NCI-H187 treated with DMSO at 0.1 percent for 48 hours (cell line): Measurements from ENCODE around the gene HLCS.

ENCODE experiments used
- DNase-seq: peaks from one replicate; lab custom pipeline; 2025; lab: John Stamatoyannopoulos, UW

HLCS gene

GRCh38 chr21:36807422-36807928 lies 159.0 kb downstream of the HLCS start:
- DNase-seq = no peak

DNA sequence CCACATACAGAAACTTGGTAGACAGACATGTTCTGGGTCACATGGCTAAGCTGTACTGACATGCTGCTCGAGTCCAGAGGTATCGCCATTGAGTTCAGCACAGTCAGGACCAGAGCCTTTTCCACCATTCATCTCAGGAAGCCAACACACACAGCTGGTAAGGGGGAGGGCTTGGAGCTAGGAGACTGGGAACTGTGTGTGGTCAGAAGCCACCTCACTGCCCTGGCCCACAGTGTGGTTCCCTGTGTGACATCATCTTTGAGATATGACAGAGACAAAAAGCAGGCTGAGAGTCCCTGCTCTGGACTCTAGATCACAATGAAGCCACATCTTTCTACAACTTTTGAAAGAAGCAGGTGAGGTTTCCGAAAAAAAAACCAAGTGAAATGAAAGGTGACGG lies 160.4 kb downstream of the HLCS start:
- no peak for DNase-seq

DNA sequence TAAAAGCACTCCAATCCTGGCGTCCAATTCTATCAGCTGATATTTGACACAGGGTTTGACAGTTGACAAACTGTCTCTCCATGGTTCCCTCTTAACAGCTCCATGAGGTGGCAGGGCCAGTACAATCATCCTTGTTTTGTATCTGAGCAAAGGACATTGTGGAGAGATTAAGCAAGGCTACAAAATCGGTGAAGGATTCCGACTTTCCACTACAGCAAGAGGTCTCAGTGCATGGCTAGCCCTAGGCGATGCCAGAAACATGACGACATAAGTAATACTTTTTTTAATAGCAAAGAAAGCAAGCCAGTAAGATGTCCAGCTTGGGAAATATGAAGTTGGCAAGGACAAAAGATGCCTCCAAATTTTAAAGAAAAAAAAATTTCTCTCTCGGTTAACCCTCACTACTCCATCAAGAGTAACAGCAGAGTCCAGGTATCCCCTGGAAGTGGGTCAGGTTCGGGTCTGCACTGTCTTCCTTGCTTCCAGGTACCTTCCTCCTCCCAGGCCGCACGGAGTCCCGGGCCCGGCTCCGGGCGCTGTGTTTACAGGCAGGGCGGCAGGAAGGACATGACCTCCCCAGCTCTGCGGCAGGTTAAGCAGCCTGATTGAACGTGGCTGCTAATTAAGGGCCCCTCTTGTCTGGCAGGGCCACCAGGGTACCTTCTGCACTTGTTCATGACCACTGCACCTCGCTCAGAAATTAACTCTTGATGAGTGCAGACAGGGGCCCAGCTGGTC lies 161.4 kb downstream of the HLCS start:
- DNase-seq = no peak

GRCh38 chr21:36803816-36804439 lies 162.5 kb downstream of the HLCS start:
- DNase-seq = no peak

DNA sequence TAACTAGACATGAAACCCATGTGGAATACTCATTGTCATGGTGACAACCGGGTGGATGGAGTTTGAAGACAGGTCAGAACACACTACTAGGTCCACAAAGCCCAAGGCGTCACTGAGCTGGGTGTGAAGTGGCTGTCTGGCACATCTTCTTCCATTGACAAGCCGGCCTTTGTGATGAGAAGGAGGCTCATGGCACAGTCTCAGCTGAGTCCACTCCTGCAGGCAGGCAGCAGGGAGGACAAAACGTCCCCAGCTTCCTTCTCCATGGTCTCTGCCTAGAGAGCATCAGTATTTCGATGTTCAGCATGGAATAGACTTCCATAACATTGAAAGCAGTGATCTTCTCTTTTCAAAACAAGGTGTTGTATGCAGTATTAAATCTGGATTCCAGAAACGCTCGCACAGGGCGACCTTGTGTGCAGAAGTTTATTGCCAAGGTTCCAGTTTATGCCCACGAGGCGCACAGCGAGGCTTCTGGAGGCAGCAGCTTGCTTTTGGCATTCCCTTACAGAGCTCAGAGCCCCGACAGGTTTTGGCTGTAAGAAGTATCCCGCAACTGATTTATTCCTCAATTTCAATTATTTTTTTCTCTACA lies 163.3 kb downstream of the HLCS start:
- DNase-seq = no peak

- DNase-seq = no peak
Observed at GRCh38 chr21:36800734-36801133, 165.7 kb downstream of the HLCS start.

GRCh38 chr21:36799869-36800268 lies 166.6 kb downstream of the HLCS start:
- no peak for DNase-seq

DNA sequence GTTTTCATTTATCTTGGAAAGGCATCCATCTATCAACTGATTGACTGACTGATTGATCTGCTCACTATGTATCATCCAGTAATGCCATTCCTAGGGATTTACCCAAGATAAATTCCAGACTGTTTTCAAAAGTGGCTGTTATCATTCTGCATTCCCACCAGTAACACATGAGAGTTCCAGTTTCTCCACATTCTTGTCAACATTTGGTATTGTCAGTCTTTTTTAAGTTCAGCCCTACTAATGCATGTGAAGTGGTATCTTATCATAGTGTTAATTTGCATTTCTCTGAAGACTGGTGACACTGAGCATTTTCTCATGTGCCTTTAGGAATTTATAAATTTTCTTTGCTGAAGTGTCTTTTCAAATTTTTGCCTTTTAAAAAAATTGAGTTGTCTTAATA lies 168.0 kb downstream of the HLCS start:
- DNase-seq = no peak

- DNase-seq = no peak
Observed at GRCh38 chr21:36796070-36796469, 170.4 kb downstream of the HLCS start.

DNA sequence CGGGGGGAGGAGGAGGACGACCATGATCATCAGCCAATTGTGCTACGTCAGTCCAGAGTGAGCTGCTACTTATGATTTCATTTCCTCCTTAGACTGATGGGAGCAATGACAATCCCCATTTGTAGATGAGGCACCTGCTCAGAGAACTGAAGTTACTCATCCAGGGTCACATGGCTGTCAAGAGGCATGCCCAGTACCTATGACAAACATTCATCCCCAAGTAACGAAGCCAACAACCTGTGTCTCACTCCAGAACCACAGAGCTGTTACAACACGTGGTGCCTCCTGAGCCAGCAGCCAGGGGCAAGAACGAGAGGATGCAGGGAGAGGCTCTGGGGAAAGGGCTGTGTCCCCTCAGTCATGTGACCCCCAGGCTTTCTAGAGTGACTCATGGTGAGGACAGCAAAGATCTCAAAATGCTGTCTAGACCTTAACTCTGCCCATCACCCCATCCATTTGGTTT lies 173.9 kb downstream of the HLCS start:
- no peak for DNase-seq

DNA sequence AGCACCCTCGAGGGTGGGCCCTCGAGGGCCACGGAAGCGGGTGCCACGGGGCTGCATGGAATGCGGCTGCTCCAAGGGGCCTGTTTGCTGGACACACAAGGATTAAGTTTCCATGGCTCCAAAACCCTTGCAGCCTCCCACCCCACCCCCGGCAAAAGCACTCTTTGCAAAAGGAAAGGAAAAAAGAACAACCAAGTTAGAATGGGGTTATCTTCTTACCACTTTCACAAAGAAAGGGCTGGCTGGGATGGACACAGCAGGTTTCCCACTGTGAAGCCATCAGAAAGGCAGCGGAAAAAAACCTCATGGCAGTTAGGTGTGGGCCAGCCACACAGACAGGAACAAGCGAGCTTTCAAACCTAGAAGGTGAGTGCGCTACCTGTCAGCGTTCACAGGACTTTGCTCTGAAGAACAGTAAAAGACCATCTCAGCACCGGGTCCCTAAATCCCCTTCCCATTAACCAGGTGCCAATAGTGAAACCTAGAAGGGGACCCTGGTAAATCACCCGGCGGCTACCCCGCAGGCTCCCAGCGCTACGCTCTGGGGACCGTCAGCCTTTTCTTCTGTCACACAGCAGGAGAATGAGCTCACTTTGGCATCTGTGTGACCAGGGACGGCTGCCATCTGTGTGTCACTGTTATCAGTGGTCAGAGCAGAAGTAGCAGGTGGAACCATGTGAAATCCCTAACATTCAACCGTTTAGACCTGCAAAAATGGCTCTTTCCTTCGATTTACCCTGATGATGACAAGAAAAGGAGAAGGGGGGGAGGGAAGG lies 174.6 kb downstream of the HLCS start:
- no peak for DNase-seq

GRCh38 chr21:36791180-36791579 lies 175.3 kb downstream of the HLCS start:
- no peak for DNase-seq

DNA sequence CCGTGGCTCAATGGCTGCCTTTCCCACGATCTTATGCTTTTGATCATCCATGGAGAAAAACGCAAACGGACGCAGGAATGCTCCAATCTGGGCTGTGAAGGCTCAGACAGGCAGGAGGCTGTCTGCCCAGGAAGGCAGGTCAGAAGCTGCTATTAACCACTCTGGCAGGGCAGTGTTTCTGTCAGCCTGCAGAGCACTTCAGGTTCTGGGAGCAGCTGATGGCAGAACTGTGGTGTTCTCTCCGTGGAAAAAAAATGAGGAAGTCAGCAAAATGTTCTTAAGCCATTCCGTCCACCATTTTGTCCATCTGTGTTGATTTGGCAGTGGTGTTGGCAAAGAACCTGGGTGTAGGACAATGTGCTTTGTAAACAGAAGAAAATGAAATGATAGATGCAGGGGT lies 175.9 kb downstream of the HLCS start:
- DNase-seq = no peak

DNA sequence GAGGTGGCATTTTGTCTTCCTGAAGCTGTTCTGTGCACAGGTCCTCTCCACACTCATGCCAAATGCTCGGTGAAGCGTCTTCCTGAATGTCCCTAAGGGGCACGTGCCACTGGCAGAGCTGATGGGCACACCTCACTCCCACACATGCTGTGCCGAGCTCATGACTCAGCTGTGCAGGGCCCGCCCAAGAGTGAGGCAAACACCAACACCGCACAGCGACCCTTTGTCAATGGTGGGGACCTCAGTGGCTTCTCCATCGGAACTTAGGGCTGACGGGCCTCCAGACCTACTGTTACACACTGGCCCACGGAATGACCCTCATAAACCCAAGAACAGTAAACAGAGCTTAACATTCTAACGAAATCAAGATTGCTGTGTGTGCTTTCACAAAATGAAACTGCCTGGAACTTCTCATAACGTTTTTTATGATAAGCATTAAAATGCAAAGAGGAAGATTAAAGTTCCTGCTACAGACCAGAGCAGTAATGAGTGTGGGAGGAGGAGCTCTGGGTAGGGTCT lies 178.3 kb downstream of the HLCS start:
- no peak for DNase-seq

- no peak for DNase-seq
Observed at GRCh38 chr21:36786186-36786585, 180.3 kb downstream of the HLCS start.

- DNase-seq = no peak
Observed at GRCh38 chr21:36785615-36786014, 180.9 kb downstream of the HLCS start.

DNA sequence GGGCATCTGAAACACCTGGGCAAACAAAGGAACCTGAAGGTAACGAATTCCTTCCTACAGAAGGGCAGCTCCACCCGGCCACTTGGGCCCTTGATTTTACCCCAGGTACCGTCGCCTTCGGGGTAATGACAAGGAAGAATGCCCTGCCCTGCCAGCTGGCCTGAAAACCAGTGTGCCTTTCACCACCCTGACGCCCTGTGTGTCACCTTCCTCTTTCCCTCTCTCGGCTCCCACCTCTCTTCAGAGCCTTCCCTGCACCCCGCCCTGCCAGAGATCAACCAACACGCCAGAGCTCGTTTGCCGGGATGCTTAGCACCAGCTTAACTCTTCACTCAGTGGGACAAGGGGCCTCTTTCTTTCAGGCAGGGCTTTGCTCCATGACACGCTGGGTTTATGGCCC lies 181.5 kb downstream of the HLCS start:
- DNase-seq = no peak

- no peak for DNase-seq
Observed at GRCh38 chr21:36783612-36784374, 182.7 kb downstream of the HLCS start.

DNA sequence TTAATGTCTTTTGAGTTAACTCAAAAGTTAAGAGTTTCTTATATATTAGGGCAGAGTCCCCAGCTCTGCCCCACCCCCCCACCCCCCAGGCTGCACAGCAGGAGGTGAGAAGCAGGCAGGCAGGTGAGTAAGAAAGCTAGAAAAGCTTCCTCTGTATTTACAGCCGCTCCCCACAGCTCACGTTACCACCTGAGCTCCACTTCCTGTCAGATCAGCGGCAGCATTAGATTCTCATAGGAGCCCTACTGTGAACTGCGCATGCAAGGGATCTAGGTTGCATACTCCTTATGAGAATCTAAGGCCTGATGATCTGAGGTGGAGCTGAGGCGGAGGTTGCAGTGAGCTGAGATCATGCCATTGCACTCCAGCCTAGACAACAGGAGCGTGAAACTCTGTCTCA lies 185.6 kb downstream of the HLCS start:
- DNase-seq = no peak

GRCh38 chr21:36776981-36777617 lies 189.4 kb downstream of the HLCS start:
- DNase-seq = no peak

DNA sequence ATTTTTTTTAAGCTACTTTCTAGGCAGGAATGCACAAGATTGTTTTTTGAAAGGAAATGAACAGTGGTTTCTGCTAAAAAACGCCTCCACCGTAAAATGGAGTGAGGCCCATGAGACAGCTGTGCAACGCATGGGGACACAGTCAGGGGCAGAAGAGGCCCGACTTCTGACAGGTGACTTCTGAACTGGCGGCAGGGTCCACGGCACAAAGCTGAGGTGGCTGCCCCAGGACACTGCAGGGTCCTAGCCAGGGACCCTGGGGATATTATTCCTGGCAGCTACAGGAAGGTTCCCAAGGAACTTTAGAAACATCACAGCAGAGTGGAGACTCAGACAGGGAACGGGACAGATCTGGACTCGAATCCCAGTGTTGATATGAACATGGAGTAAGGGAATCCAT lies 192.5 kb downstream of the HLCS start:
- no peak for DNase-seq
